Natural killer cell (primary cell): ENCODE data around the gene CYTH1. TPM values are rescaled to one million over a fixed set of nuclear protein-coding genes. Genes with fewer than 3 reads are reported as not detected.
A peak's percentile ranks its signal among the peaks of the same experiment; 100 is the strongest.

Experiments used
- ATAC-seq, 3 donors: fragments of 150-1000 bp in 2 of 3; fragments of 200-7000 bp in 1 of 3; cut with Tn5 transposase; 1 replicate in 1 of 3; 2 replicates in 2 of 3; pipeline ENCODE4 v1.10.0; 2021; ENCODE audit warnings: mild to moderate bottlenecking in 2 of 3, moderate library complexity in 2 of 3
- DNase-seq, 2 donors: peaks; one replicate each; pipeline versions ENCODE4 v3.0.0 to v3.0.0-alpha.2; 2013 to 2021; ENCODE audit warnings: mixed read lengths in 1 of 2
- H3K27ac ChIP-seq: one replicate; pipeline ENCODE4 v1.5.1; 2013; ENCODE audit warnings: mild to moderate bottlenecking, low read length
- H3K27me3 ChIP-seq: one replicate; pipeline ENCODE4 v1.6.1; 2013; ENCODE audit warnings: low read length; ENCODE audit not compliant: control insufficient read depth, insufficient read depth
- H3K36me3 ChIP-seq: one replicate; pipeline ENCODE4 v1.6.1; 2013; ENCODE audit warnings: low read length; ENCODE audit not compliant: control insufficient read depth, insufficient read depth
- H3K4me1 ChIP-seq: one replicate; pipeline ENCODE4 v1.6.1; 2013; ENCODE audit warnings: low read length; ENCODE audit not compliant: control insufficient read depth, insufficient read depth
- H3K4me3 ChIP-seq: one replicate; pipeline ENCODE4 v1.5.1; 2013; ENCODE audit warnings: low read length
- H3K9me3 ChIP-seq: one replicate; pipeline ENCODE4 v1.6.1; 2013; ENCODE audit warnings: low read length; ENCODE audit not compliant: control insufficient read depth, insufficient read depth
- H3K27ac Mint-ChIP-seq, 2 donors: one replicate each; pipeline ENCODE4 v1.8.0; 2022; ENCODE audit warnings: mild to moderate bottlenecking in 2 of 2, mixed read lengths in 2 of 2, moderate library complexity in 1 of 2
- H3K27me3 Mint-ChIP-seq, 2 donors: one replicate each; pipeline ENCODE4 v1.8.0; 2022; ENCODE audit warnings: low read depth in 2 of 2, mixed read lengths in 2 of 2
- H3K36me3 Mint-ChIP-seq: one replicate; pipeline ENCODE4 v1.8.0; 2022; ENCODE audit warnings: mixed read lengths
- H3K4me1 Mint-ChIP-seq, 2 donors: one replicate each; pipeline ENCODE4 v1.8.0; 2022; ENCODE audit warnings: mixed read lengths in 2 of 2
- H3K4me3 Mint-ChIP-seq: one replicate; pipeline ENCODE4 v1.8.0; 2022; ENCODE audit warnings: mild to moderate bottlenecking, moderate library complexity, mixed read lengths
- H3K9me3 Mint-ChIP-seq, 2 donors: one replicate each; pipeline ENCODE4 v1.8.0; 2022; ENCODE audit warnings: mixed read lengths in 2 of 2
- CTCF ChIP-seq: fragments of 200-600 bp; IDR thresholded peaks from one replicate; pipeline ENCODE4 v1.8.0; 2022; ENCODE audit warnings: antibody characterized with exemption
- WGBS: methylation state at CpG from one replicate; pipeline ENCODE4 v1.1.7; 2013; ENCODE audit warnings: missing lambda C conversion rate; ENCODE audit not compliant: insufficient coverage; 5-methylcytosine and 5-hydroxymethylcytosine counted together
- intact Hi-C: fragments of 100-400 bp; cut with micrococcal nuclease; formaldehyde crosslinking; loops from one replicate; pipeline ENCODE4 v1.14.2; 2022
- total RNA-seq, 4 donors: library from RNA; stranded (reverse); fragments of 120-200 nt in 1 of 4; gene quantifications; one replicate each; pipeline versions ENCODE4 v1.2.3 to v1.2.4, GENCODE V29; 2013 to 2022

CYTH1 gene
- total RNA-seq, 3 donors from 2014 or later (not counting 1 experiment from before 2014, with no cell fraction given) = 437 to 514 (median 457) TPM

- peaks cover 89 to 92% of the 10 kb centered on the region in 2 donors for H3K4me1 Mint-ChIP-seq
- TF ChIP-seq CTCF = no peak
- H3K36me3 Mint-ChIP-seq = no peaks in the 10 kb centered on the region
- Histone ChIP-seq H3K27me3 (no peaks in the 10 kb centered on the region), H3K4me3 (no peak overlapping the region), H3K36me3 (peaks cover 14% of the 10 kb centered on the region), H3K4me1 (peaks cover 92% of the 10 kb centered on the region), H3K27ac (peak overlapping the region; percentile 22), H3K9me3 (no peaks in the 10 kb centered on the region)
- H3K27ac Mint-ChIP-seq = peak overlapping the region; percentile 93 to 94
- H3K9me3 Mint-ChIP-seq = no peaks in the 10 kb centered on the region
- intact Hi-C loops = loop anchor here (2.0 kb wide), 1 partner anchor 15 kb away; no protein-coding TSS in a partner anchor
- DNase-seq = no peak
- ATAC-seq = no peak
- no peaks in the 10 kb centered on the region for H3K27me3 Mint-ChIP-seq
- WGBS = 92% methylated on average over 8 of the region's 8 CpGs
- H3K4me3 Mint-ChIP-seq = peak overlapping the region; percentile 84
Observed at GRCh38 chr17:78723957-78724356, 58.1 kb downstream of the CYTH1 start.

- 81% methylated on average over 24 of the region's 25 CpGs for WGBS
- peak overlapping the region; percentile 93 to 94 for H3K27ac Mint-ChIP-seq
- Histone ChIP-seq H3K4me1 (peaks cover 95% of the 10 kb centered on the region), H3K9me3 (no peaks in the 10 kb centered on the region), H3K27ac (peak overlapping the region; percentile 56), H3K36me3 (peaks cover 14% of the 10 kb centered on the region), H3K27me3 (no peaks in the 10 kb centered on the region), H3K4me3 (no peak overlapping the region)
- H3K4me3 Mint-ChIP-seq = peak overlapping the region; percentile 84
- no peak for DNase-seq
- no peak for ATAC-seq
- intact Hi-C loops = no loop called here
- peaks cover 89 to 92% of the 10 kb centered on the region in 2 donors for H3K4me1 Mint-ChIP-seq
- no peaks in the 10 kb centered on the region for H3K27me3 Mint-ChIP-seq
- no peak for TF ChIP-seq CTCF
- H3K36me3 Mint-ChIP-seq = no peaks in the 10 kb centered on the region
- no peaks in the 10 kb centered on the region for H3K9me3 Mint-ChIP-seq
Observed at GRCh38 chr17:78723001-78723796, 58.9 kb downstream of the CYTH1 start.

- peak overlapping the region; percentile 93 to 94 for H3K27ac Mint-ChIP-seq
- DNase-seq = peak in 1 of 2 donors; percentile 44
- H3K36me3 ChIP-seq = peaks cover 11% of the 10 kb centered on the region
- H3K4me3 ChIP-seq = no peak overlapping the region
- H3K27me3 Mint-ChIP-seq = no peaks in the 10 kb centered on the region
- no peaks in the 10 kb centered on the region for H3K9me3 ChIP-seq
- intact Hi-C loops = no loop called here
- peak overlapping the region; percentile 56 for H3K27ac ChIP-seq
- TF ChIP-seq CTCF = no peak
- no peaks in the 10 kb centered on the region for H3K27me3 ChIP-seq
- 43% methylated on average over 6 of the region's 7 CpGs for WGBS
- H3K4me1 Mint-ChIP-seq = peaks cover 89 to 92% of the 10 kb centered on the region in 2 donors
- ATAC-seq = peak in 1 of 3 donors; percentile 20
- peaks cover 95% of the 10 kb centered on the region for H3K4me1 ChIP-seq
- no peaks in the 10 kb centered on the region for H3K36me3 Mint-ChIP-seq
- H3K4me3 Mint-ChIP-seq = peak overlapping the region; percentile 84
- no peaks in the 10 kb centered on the region for H3K9me3 Mint-ChIP-seq
Observed at GRCh38 chr17:78722246-78722761, 59.8 kb downstream of the CYTH1 start.
